ENCODE results near the gene CHGA.

DNA sequence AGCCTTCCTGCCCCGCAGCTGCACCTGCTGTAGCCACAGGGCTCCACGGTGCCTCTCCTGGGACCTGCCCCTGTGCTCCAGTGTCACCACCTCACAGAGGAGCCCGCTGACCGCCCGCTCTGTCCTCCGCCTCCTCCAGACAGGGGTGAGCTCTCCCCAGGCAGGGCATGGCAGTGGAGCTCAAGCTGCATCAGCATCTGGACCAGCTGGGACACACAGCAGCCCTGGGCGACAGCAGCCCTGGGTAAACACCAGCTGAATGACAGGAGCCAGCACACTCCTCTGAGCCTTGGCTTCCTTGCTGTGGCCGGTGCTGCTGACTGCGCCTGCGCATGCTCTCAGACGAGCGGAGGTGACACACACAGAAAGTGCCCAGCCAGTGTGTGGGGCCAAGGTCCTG is 22.0 kb downstream of the CHGA start:
- no peak for TF ChIP-seq POLR2A (IDR thresholded peaks at IDR 0.05)
- TF ChIP-seq, protein P1, sequence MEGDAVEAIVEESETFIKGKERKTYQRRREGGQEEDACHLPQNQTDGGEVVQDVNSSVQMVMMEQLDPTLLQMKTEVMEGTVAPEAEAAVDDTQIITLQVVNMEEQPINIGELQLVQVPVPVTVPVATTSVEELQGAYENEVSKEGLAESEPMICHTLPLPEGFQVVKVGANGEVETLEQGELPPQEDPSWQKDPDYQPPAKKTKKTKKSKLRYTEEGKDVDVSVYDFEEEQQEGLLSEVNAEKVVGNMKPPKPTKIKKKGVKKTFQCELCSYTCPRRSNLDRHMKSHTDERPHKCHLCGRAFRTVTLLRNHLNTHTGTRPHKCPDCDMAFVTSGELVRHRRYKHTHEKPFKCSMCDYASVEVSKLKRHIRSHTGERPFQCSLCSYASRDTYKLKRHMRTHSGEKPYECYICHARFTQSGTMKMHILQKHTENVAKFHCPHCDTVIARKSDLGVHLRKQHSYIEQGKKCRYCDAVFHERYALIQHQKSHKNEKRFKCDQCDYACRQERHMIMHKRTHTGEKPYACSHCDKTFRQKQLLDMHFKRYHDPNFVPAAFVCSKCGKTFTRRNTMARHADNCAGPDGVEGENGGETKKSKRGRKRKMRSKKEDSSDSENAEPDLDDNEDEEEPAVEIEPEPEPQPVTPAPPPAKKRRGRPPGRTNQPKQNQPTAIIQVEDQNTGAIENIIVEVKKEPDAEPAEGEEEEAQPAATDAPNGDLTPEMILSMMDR (IDR thresholded peaks at IDR 0.05): no peak
- no peak for TF ChIP-seq POLR2AphosphoS5 (IDR thresholded peaks at IDR 0.05; ENCODE audit: insufficient read depth in 1 of 2, low read depth in 1 of 2)
